ENCODE measurements around the gene LMOD2.
"Not testable (repeated sequence)": the region's sequence is repeated elsewhere in the genome, so short reads cannot be mapped to it uniquely, and the experiment has no call there.

Gene LMOD2

GRCh38 chr7:123633553-123633952, 22.1 kb upstream of the LMOD2 start:
- H3K9me3 ChIP-seq (ENCODE audit: control insufficient read depth, insufficient read depth, low read depth, low read length): no peaks in the 10 kb centered on the region
- TF ChIP-seq ZNF324 (tag by site-specific recombination; IDR thresholded peaks at IDR 0.05) (no peak), RBAK (tag by site-specific recombination; IDR thresholded peaks at IDR 0.05) (no peak), BCL11A (tag by site-specific recombination; IDR thresholded peaks at IDR 0.05; ENCODE audit: low read depth) (no peak), YY2 (tag by site-specific recombination; IDR thresholded peaks at IDR 0.05) (no peak), ZNF112 (tag by site-specific recombination; IDR thresholded peaks at IDR 0.05) (no peak)
- CTCF ChIA-PET: interaction anchor here (0.6 to 4.6 kb wide), 6 partner anchors 9 to 231 kb away, joined by 3 to 29 read pairs (median 4); no protein-coding TSS in a partner anchor
- POLR2A ChIA-PET: no interaction called here
- H3K36me3 ChIP-seq (ENCODE audit: control insufficient read depth in 2 of 2, insufficient read depth in 1 of 2, low read length in 2 of 2): no peaks in the 10 kb centered on the region
- H3K4me1 ChIP-seq (ENCODE audit: control insufficient read depth, insufficient read depth, low read length): no peaks in the 10 kb centered on the region
- no peak overlapping the region for H3K27ac ChIP-seq (ENCODE audit: extremely low read depth, low read depth, low read length)
- H3K4me3 ChIP-seq (ENCODE audit: low read depth, low read length): no peak overlapping the region

- POLR2A ChIA-PET; H3K4me3 ChIP-seq (ENCODE audit: low read depth, low read length); H3K27ac ChIP-seq (ENCODE audit: extremely low read depth, low read depth, low read length); H3K4me1 ChIP-seq (ENCODE audit: control insufficient read depth, insufficient read depth, low read length); H3K36me3 ChIP-seq (ENCODE audit: control insufficient read depth in 2 of 2, insufficient read depth in 1 of 2, low read length in 2 of 2); H3K9me3 ChIP-seq (ENCODE audit: control insufficient read depth, insufficient read depth, low read depth, low read length): not testable (repeated sequence)
- CTCF ChIA-PET: interaction anchor here (0.5 to 4.6 kb wide), 11 partner anchors 10 to 438 kb away, joined by 3 to 29 read pairs (median 3); no protein-coding TSS in a partner anchor
Measured at GRCh38 chr7:123634011-123634573, 21.6 kb upstream of the LMOD2 start.

- no peaks in the 10 kb centered on the region for H3K9me3 ChIP-seq (ENCODE audit: control insufficient read depth, insufficient read depth, low read depth, low read length)
- H3K27ac ChIP-seq (ENCODE audit: extremely low read depth, low read depth, low read length): no peak overlapping the region
- no peak overlapping the region for H3K4me3 ChIP-seq (ENCODE audit: low read depth, low read length)
- ChIA-PET POLR2A (no interaction called here), CTCF (interaction anchor here (0.6 to 4.6 kb wide), 23 partner anchors 9 to 463 kb away, joined by 3 to 29 read pairs (median 4); no protein-coding TSS in a partner anchor)
- no peaks in the 10 kb centered on the region for H3K36me3 ChIP-seq (ENCODE audit: control insufficient read depth in 2 of 2, insufficient read depth in 1 of 2, low read length in 2 of 2)
- H3K4me1 ChIP-seq (ENCODE audit: control insufficient read depth, insufficient read depth, low read length): no peaks in the 10 kb centered on the region
- TF ChIP-seq ZNF654 (tag by site-specific recombination; IDR thresholded peaks at IDR 0.05; ENCODE audit: low read depth): peak; percentile 81
- peak; percentile 82; the same call in 1 of the 2 replicates for TF ChIP-seq ZNF362 (tag by site-specific recombination; IDR thresholded peaks at IDR 0.05)
- TF ChIP-seq ZNF19 (tag by site-specific recombination; IDR thresholded peaks at IDR 0.05; ENCODE audit: low read depth): no peak
- peak; percentile 13; the same call in 1 of the 2 replicates for TF ChIP-seq CTCF (tag by site-specific recombination; IDR thresholded peaks at IDR 0.05)
- TF ChIP-seq ZNF558 (tag by site-specific recombination; IDR thresholded peaks at IDR 0.05): no peak
Measured at GRCh38 chr7:123635551-123636359, 19.9 kb upstream of the LMOD2 start.

GRCh38 chr7:123637203-123637602, 18.5 kb upstream of the LMOD2 start:
- H3K9me3 ChIP-seq (ENCODE audit: control insufficient read depth, insufficient read depth, low read depth, low read length): no peaks in the 10 kb centered on the region
- H3K27ac ChIP-seq (ENCODE audit: extremely low read depth, low read depth, low read length): no peak overlapping the region
- H3K4me1 ChIP-seq (ENCODE audit: control insufficient read depth, insufficient read depth, low read length): no peaks in the 10 kb centered on the region
- ChIA-PET POLR2A (interaction anchor here (1.5 kb wide), 1 partner anchor 111 kb away, joined by 3 read pairs; the partner anchor contains the start of gene WASL), CTCF (interaction anchor here (0.6 to 4.6 kb wide), 14 partner anchors 9 to 277 kb away, joined by 3 to 29 read pairs (median 5); no protein-coding TSS in a partner anchor)
- TF ChIP-seq ZNF830 (tag by site-specific recombination; IDR thresholded peaks at IDR 0.05; ENCODE audit: low read depth) (no peak), ZBTB17 (tag by site-specific recombination; IDR thresholded peaks at IDR 0.05) (0 out of 2 replicates have a peak, but pooled peaks have one; percentile 30)
- no peaks in the 10 kb centered on the region for H3K36me3 ChIP-seq (ENCODE audit: control insufficient read depth in 2 of 2, insufficient read depth in 1 of 2, low read length in 2 of 2)
- H3K4me3 ChIP-seq (ENCODE audit: low read depth, low read length): no peak overlapping the region

All from HEK293 (cell line).